HL-60 (cell line): ENCODE data around the gene CCDC183.
A peak's percentile ranks its signal among the peaks of the same experiment; 100 is the strongest.

ENCODE experiments used
- CTCF ChIP-seq: IDR thresholded peaks from one replicate; pipeline ENCODE4 v1.5.1; 2011; ENCODE audit warnings: low read length, control low read depth, inconsistent platforms; ENCODE audit not compliant: insufficient read depth
- POLR2AphosphoS5 ChIP-seq: IDR thresholded peaks from 2 replicates; pipeline ENCODE4 v1.6.1; 2012; ENCODE audit warnings: low read depth
- SPI1 ChIP-seq: IDR thresholded peaks from 2 replicates; pipeline ENCODE4 v1.6.1; 2012; ENCODE audit warnings: low read depth, mild to moderate bottlenecking, borderline replicate concordance

- no peak for TF ChIP-seq CTCF
- peak; percentile 80 for TF ChIP-seq POLR2AphosphoS5
- no peak; the same call in 1 of the 2 replicates for TF ChIP-seq SPI1
Measured at GRCh38 chr9:136807281-136808074, 11.3 kb downstream of the CCDC183 start, which contains the start of gene RABL6.
